ENCODE results near the gene OR51B6. TPM values are rescaled to one million over a fixed set of nuclear protein-coding genes. Genes with fewer than 3 reads are reported as not detected.

The OR51B6 gene
- total and polyA plus RNA-seq, 2 experiments from 2014 or later = not detected

DNA sequence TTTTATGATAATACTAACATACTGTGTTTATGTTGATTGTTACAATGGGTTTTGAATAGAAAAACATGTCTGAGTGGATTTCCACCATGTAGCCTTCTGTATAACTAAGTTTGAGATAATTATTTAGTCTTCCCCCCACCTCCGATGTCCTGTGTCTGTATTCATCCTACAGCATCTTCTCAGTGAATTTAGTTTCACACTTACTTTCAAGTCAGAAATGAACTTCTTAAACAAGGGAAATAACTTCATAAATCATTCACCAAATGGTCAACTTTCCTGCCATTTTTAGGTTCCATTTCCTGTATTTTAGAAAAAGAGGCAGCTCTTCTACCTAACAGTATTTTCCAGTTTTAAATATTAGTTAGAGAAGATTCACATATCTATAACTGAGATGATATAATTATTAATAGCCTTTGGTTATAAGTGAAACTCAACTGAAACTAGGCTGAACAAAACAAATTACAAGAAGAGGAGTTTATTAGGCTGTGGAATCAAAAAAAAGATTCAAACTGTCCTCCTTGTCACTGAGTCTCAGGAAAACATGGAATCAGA is 11.5 kb upstream of the OR51B6 start:
- Histone ChIP-seq H4K20me1 (ENCODE audit: insufficient read depth, poor library complexity, severe bottlenecking) (no peaks in the 10 kb centered on the region), H3K4me1 (ENCODE audit: insufficient read depth) (no peaks in the 10 kb centered on the region), H3K27me3 (no peaks in the 10 kb centered on the region), H3K9me3 (ENCODE audit: low read depth) (no peaks in the 10 kb centered on the region), H3K4me3 (no peak overlapping the region), H3K36me3 (replicated peaks; ENCODE audit: insufficient read depth, low read depth) (no peaks in the 10 kb centered on the region), H3K4me2 (no peak overlapping the region), H3K27ac (no peak overlapping the region), H3K9me2 (replicated peaks; ENCODE audit: insufficient read depth) (no peaks in the 10 kb centered on the region), H3K79me2 (no peaks in the 10 kb centered on the region), H2AFZ (no peak overlapping the region)
- TF ChIP-seq, protein P1, sequence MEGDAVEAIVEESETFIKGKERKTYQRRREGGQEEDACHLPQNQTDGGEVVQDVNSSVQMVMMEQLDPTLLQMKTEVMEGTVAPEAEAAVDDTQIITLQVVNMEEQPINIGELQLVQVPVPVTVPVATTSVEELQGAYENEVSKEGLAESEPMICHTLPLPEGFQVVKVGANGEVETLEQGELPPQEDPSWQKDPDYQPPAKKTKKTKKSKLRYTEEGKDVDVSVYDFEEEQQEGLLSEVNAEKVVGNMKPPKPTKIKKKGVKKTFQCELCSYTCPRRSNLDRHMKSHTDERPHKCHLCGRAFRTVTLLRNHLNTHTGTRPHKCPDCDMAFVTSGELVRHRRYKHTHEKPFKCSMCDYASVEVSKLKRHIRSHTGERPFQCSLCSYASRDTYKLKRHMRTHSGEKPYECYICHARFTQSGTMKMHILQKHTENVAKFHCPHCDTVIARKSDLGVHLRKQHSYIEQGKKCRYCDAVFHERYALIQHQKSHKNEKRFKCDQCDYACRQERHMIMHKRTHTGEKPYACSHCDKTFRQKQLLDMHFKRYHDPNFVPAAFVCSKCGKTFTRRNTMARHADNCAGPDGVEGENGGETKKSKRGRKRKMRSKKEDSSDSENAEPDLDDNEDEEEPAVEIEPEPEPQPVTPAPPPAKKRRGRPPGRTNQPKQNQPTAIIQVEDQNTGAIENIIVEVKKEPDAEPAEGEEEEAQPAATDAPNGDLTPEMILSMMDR (IDR thresholded peaks at IDR 0.05; ENCODE audit: poor library complexity) = no peak
- TF ChIP-seq EZH2phosphoT487 (IDR thresholded peaks at IDR 0.05; ENCODE audit: low read depth, severe bottlenecking, unreplicated experiment) (no peak), EZH2 (IDR thresholded peaks at IDR 0.05; ENCODE audit: borderline replicate concordance) (no peak)
- DNase-seq (ENCODE audit: low spot score) = no peak
- WGBS (ENCODE audit: low lambda C conversion rate, missing lambda C conversion rate) = 91% methylated on average over 1 of the region's 1 CpG

DNA sequence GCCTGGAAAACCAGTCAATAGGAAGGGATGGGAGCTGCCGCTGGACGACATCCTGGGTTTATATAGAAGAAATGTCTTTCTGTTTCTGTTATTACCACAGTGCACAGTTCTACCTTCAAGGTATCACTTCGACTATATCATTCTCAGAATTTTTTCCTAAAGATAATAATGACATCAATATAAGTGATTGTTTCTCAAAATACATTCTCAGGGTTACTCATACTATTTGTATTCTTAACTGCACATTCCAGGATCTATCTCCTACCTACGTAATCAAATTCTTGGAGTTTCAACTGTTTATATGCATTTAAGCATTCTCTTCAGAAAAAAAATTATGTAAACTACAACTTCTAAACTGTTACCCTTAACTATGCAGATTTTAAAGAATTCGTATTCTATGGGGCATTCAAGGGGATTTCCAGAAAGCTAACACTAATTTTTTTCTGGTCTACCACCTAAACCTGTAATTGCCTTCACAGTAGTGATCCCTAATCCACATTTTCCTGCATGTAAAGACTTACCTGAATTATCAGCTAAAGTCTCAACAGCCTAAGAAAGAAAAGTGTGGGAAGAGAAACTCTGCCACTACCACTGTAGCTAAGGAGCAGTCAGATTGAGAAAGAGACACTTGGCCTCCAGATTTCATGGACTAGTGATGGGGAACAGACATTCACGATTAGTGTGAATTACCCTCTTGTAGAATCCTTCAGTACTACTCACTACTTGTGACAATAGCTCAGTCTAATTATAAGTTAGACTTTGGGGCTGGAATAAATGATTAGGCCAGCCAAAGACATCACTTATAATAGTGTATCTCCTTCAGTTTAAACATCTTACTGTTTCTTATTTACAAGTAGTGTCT is 7.6 kb upstream of the OR51B6 start, which contains the start of gene OR51B5:
Gene OR51B5 (minus strand): TSS at position 51 of the 862 bp plus-strand sequence. CDS start 0 bp downstream, at position 51.
- Histone ChIP-seq H3K27ac (no peak within 1 kb of the TSS), H3K9me2 (replicated peaks; ENCODE audit: insufficient read depth) (no peaks in the 10 kb centered on the region), H3K4me2 (no peak within 1 kb of the TSS), H3K4me3 (no peak within 1 kb of the TSS), H2AFZ (no peak within 1 kb of the TSS), H3K36me3 (replicated peaks; ENCODE audit: insufficient read depth, low read depth) (no peaks in the 10 kb centered on the region), H4K20me1 (ENCODE audit: insufficient read depth, poor library complexity, severe bottlenecking) (no peaks in the 10 kb centered on the region), H3K79me2 (no peaks in the 10 kb centered on the region), H3K4me1 (ENCODE audit: insufficient read depth) (no peaks in the 10 kb centered on the region), H3K27me3 (no peaks in the 10 kb centered on the region), H3K9me3 (ENCODE audit: low read depth) (no peaks in the 10 kb centered on the region)
- WGBS (ENCODE audit: low lambda C conversion rate, missing lambda C conversion rate) = 81% methylated on average over 6 of the region's 6 CpGs
- TF ChIP-seq, protein P1 (IDR thresholded peaks at IDR 0.05; ENCODE audit: poor library complexity) = no peak
- no peak for TF ChIP-seq EZH2phosphoT487 (IDR thresholded peaks at IDR 0.05; ENCODE audit: low read depth, severe bottlenecking, unreplicated experiment)
- no peak for TF ChIP-seq EZH2 (IDR thresholded peaks at IDR 0.05; ENCODE audit: borderline replicate concordance)
- DNase-seq (ENCODE audit: low spot score) = no peak

DNA sequence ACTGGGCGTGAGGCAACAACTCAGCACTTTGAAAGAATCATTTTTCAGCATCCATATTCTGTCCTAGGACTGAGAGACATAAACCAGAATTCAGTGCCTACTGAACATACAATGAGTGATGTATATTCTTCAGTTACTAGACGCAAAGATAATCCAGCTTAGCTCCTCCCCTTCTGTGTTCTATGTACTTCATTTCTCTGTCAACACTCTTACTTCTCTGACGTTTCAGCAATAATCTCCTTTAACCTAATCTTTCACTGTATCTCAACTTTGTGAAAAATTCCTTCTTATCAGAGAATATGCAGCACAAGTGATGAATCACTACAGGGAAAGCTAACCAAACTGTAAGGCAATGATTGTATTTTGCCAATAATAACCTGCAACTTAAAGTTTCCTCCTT is 5.5 kb upstream of the OR51B6 start:
- TF ChIP-seq EZH2 (IDR thresholded peaks at IDR 0.05; ENCODE audit: borderline replicate concordance) (no peak), EZH2phosphoT487 (IDR thresholded peaks at IDR 0.05; ENCODE audit: low read depth, severe bottlenecking, unreplicated experiment) (no peak)
- TF ChIP-seq, protein P1 (IDR thresholded peaks at IDR 0.05; ENCODE audit: poor library complexity) = no peak
- Histone ChIP-seq H3K79me2 (no peaks in the 10 kb centered on the region), H3K9me2 (replicated peaks; ENCODE audit: insufficient read depth) (no peaks in the 10 kb centered on the region), H3K27ac (no peak overlapping the region), H4K20me1 (ENCODE audit: insufficient read depth, poor library complexity, severe bottlenecking) (no peaks in the 10 kb centered on the region), H3K4me3 (no peak overlapping the region), H3K27me3 (no peaks in the 10 kb centered on the region), H2AFZ (no peak overlapping the region), H3K4me2 (no peak overlapping the region), H3K36me3 (replicated peaks; ENCODE audit: insufficient read depth, low read depth) (no peaks in the 10 kb centered on the region), H3K9me3 (ENCODE audit: low read depth) (no peaks in the 10 kb centered on the region), H3K4me1 (ENCODE audit: insufficient read depth) (no peaks in the 10 kb centered on the region)
- WGBS (ENCODE audit: low lambda C conversion rate, missing lambda C conversion rate) = 64% methylated on average over 3 of the region's 3 CpGs
- no peak for DNase-seq (ENCODE audit: low spot score)

All from hepatocyte (in vitro differentiated cells).